IMR-90 (cell line): ENCODE results near the gene FAM24A. TPM values are rescaled to one million over a fixed set of nuclear protein-coding genes. Genes with fewer than 3 reads are reported as not detected.

Experiments
- ATAC-seq: fragments of 200-7000 bp; cut with Tn5 transposase; 2 replicates; pipeline ENCODE4 v1.9.1; 2020; ENCODE audit warnings: low read depth, mild to moderate bottlenecking, moderate library complexity
- BruUV-seq: library from RNA; stranded (reverse); fragments of 400-500 nt; replicated peaks from 2 replicates; lab custom pipeline; 2021; lab: Mats Ljungman, UMichigan
- CTCF ChIA-PET: fragments of 300-600 bp; formaldehyde crosslinking; extraction: SDS; loops from one replicate; lab custom pipeline; 2021; ENCODE audit warnings: antibody characterized with exemption; lab: Yijun Ruan, JAX
- POLR2A ChIA-PET: fragments of 300-600 bp; sonication (Branson Sonifier 250); formaldehyde crosslinking; loops from one replicate; lab custom pipeline; 2022; ENCODE audit warnings: antibody characterized with exemption; ENCODE audit not compliant: unreplicated experiment; lab: Charles Lee
- DNase-seq: peaks from one replicate; pipeline ENCODE4 v3.0.0; 2013
- H2AFZ ChIP-seq: replicated peaks from 2 replicates; pipeline ENCODE3; 2013; ENCODE audit warnings: low read length, mild to moderate bottlenecking; ENCODE audit not compliant: poor library complexity
- H2AK5ac ChIP-seq: 2 replicates; pipeline ENCODE4 v1.6.1; 2013; ENCODE audit warnings: low read depth, low read length, inconsistent platforms
- H2AK9ac ChIP-seq: replicated peaks from 2 replicates; pipeline ENCODE3; 2013; ENCODE audit warnings: mild to moderate bottlenecking, low read depth, low read length, moderate library complexity; ENCODE audit not compliant: poor library complexity
- H2BK120ac ChIP-seq: 2 replicates; pipeline ENCODE4 v1.6.1; 2013; ENCODE audit warnings: low read depth, low read length, inconsistent platforms
- H2BK15ac ChIP-seq: 3 replicates; pipeline ENCODE4 v1.6.1; 2013; ENCODE audit warnings: low read depth, low read length, inconsistent platforms
- H2BK20ac ChIP-seq: 2 replicates; pipeline ENCODE4 v1.6.1; 2013; ENCODE audit warnings: low read depth, mild to moderate bottlenecking, inconsistent platforms, low read length, moderate library complexity
- H2BK5ac ChIP-seq: 2 replicates; pipeline ENCODE4 v1.6.1; 2013; ENCODE audit warnings: mild to moderate bottlenecking, low read depth, low read length, inconsistent platforms; ENCODE audit not compliant: poor library complexity, severe bottlenecking
- H3K14ac ChIP-seq: replicated peaks from 2 replicates; pipeline ENCODE4 v1.6.1; 2013; ENCODE audit warnings: low read depth, low read length, inconsistent platforms
- H3K18ac ChIP-seq: 2 replicates; pipeline ENCODE4 v1.6.1; 2013; ENCODE audit warnings: low read depth, low read length, control low read depth
- H3K23ac ChIP-seq: 2 replicates; pipeline ENCODE4 v1.6.1; 2013; ENCODE audit warnings: low read depth, low read length, inconsistent platforms
- H3K27ac ChIP-seq: 2 replicates; pipeline ENCODE4 v1.5.1; 2013; ENCODE audit warnings: mild to moderate bottlenecking, control low read depth, low read length; ENCODE audit not compliant: insufficient read depth
- H3K27me3 ChIP-seq: 2 replicates; pipeline ENCODE4 v1.6.1; 2013; ENCODE audit warnings: low read length; ENCODE audit not compliant: control insufficient read depth, insufficient read depth
- H3K36me3 ChIP-seq: 2 replicates; pipeline ENCODE4 v1.6.1; 2013; ENCODE audit warnings: low read length, mixed read lengths; ENCODE audit not compliant: control insufficient read depth, insufficient read depth
- H3K4ac ChIP-seq: 2 replicates; pipeline ENCODE4 v1.6.1; 2013; ENCODE audit warnings: low read depth, low read length, inconsistent platforms
- H3K4me1 ChIP-seq: 2 replicates; pipeline ENCODE4 v1.6.1; 2013; ENCODE audit warnings: low read length, mixed read lengths; ENCODE audit not compliant: control insufficient read depth, insufficient read depth
- H3K4me2 ChIP-seq: 2 replicates; pipeline ENCODE4 v1.6.1; 2013; ENCODE audit warnings: low read depth, mild to moderate bottlenecking, control low read depth, low read length, moderate library complexity
- H3K4me3 ChIP-seq: 2 replicates; pipeline ENCODE4 v1.5.1; 2013; ENCODE audit warnings: low read depth, mild to moderate bottlenecking, control low read depth, low read length, moderate library complexity; ENCODE audit not compliant: insufficient read depth
- H3K56ac ChIP-seq: 2 replicates; pipeline ENCODE4 v1.6.1; 2013; ENCODE audit warnings: low read length, inconsistent platforms; ENCODE audit not compliant: insufficient read depth; ENCODE audit errors: extremely low read depth
- H3K79me1 ChIP-seq, 2 experiments: 2 replicates each; pipeline ENCODE4 v1.6.1; 2013; ENCODE audit warnings: low read length in 2 of 2, inconsistent platforms in 1 of 2, low read depth in 1 of 2
- H3K9ac ChIP-seq: 2 replicates; pipeline ENCODE4 v1.6.1; 2013; ENCODE audit warnings: low read depth, low read length, control low read depth
- H3K9me1 ChIP-seq: 2 replicates; pipeline ENCODE4 v1.6.1; 2013; ENCODE audit warnings: low read length, inconsistent platforms; ENCODE audit not compliant: insufficient read depth
- H3K9me3 ChIP-seq: 2 replicates; pipeline ENCODE4 v1.6.1; 2013; ENCODE audit warnings: low read length; ENCODE audit not compliant: control insufficient read depth, insufficient read depth
- H4K20me1 ChIP-seq: 2 replicates; pipeline ENCODE4 v1.6.1; 2013; ENCODE audit warnings: low read length, inconsistent platforms; ENCODE audit not compliant: insufficient read depth
- H4K5ac ChIP-seq: 2 replicates; pipeline ENCODE4 v1.6.1; 2013; ENCODE audit warnings: mild to moderate bottlenecking, low read depth, low read length, control low read depth
- H4K8ac ChIP-seq, 2 experiments: 2 replicates each; pipeline ENCODE4 v1.6.1; 2013; ENCODE audit warnings: low read depth in 2 of 2, low read length in 2 of 2, control low read depth in 1 of 2, inconsistent platforms in 1 of 2
- H4K91ac ChIP-seq: 2 replicates; pipeline ENCODE4 v1.6.1; 2013; ENCODE audit warnings: low read depth, low read length, inconsistent platforms; ENCODE audit not compliant: insufficient read depth
- FOS ChIP-seq: fragments of 150-350 bp; IDR thresholded peaks from 2 replicates; pipeline ENCODE4 v1.6.1; 2016; ENCODE audit warnings: low read depth, low read length
- MXI1 ChIP-seq: IDR thresholded peaks from 2 replicates; pipeline ENCODE4 v1.6.1; 2012; ENCODE audit warnings: low read depth, mild to moderate bottlenecking, low read length, moderate library complexity, borderline replicate concordance
- RAD21 ChIP-seq: IDR thresholded peaks from 2 replicates; pipeline ENCODE4 v1.6.1; 2012; ENCODE audit warnings: low read length, improper control_type of control experiment
- WGBS, 2 experiments: methylation state at CpG; one replicate each; pipeline versions ENCODE4 v1.1.5 to v1.1.7; 2013; ENCODE audit warnings: missing lambda C conversion rate in 2 of 2; ENCODE audit not compliant: insufficient read length in 1 of 2; ENCODE audit errors: extremely low coverage in 2 of 2; 5-methylcytosine and 5-hydroxymethylcytosine counted together
- dilution Hi-C: fragments of 300-500 bp; cut with HindIII; formaldehyde crosslinking; loops from one replicate; pipeline ENCODE4 v1.14.3; 2018; ENCODE audit warnings: low sequenced_read_pairs; ENCODE audit not compliant: unreplicated experiment
- in situ Hi-C: fragments of 300-500 bp; cut with MboI; formaldehyde crosslinking; loops from 3 replicates; pipeline ENCODE4 v1.14.3; 2019; ENCODE audit warnings: low sequenced_read_pairs, inconsistent platforms, mixed read lengths
- intact Hi-C: fragments of 100-400 bp; cut with micrococcal nuclease; formaldehyde crosslinking; loops from 2 replicates; pipeline ENCODE4 v1.10.0; 2022
- polyA plus RNA-seq, 3 experiments: library from polyadenylated mRNA; depleted of rRNA; stranded (reverse); fragments of >200 nt; gene quantifications; 2 replicates each; pipeline ENCODE4 v1.2.3, GENCODE V29; 2012; ENCODE audit warnings: low replicate concordance in 1 of 3
- total RNA-seq: library from RNA; depleted of rRNA; stranded (reverse); fragments of >200 nt; gene quantifications from 2 replicates; pipeline ENCODE4 v1.2.3, GENCODE V29; 2012

Gene FAM24A
- total and polyA plus RNA-seq, 2 of the 4 experiments (the other 2 are of a cell fraction): not detected

DNA sequence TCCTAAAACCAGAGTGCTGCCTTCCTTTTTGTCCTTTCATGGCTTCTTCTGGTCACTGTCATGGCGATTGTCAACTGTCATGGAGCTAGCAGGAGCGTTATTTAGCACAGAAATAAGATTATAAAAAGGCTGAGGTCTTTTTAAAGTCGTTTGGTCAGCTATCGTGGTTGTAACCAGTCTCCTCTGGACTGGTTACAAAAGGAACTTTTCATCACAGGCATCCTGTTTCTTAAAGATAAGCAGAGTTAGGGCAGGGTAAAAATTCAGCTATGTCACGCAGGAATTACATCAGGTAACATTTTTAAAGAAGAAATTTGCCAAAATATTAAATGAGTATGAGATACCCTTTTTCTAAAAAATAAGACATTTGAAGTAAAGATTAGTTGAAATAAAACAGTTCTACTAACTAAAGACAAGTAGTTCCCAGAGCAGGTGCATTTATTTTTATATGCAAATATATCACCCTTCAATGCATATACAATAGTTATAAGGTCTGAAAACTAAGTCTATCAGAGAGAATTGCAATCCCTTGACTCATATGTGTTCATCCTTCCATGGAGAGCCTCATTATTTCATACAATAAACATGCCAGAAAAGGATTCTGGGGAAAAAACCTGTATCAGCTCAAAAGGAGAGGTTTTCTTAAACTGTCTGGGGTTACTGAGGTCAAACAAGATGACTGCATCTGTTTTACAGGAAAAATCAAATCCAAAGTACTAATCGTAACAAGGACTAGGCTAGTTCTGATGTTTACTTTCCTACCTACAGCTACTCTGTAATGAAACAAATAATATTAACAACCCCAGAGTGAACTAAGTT is 20.9 kb downstream of the FAM24A start (continued):
- TF ChIP-seq MXI1 (no peak), FOS (no peak)

DNA sequence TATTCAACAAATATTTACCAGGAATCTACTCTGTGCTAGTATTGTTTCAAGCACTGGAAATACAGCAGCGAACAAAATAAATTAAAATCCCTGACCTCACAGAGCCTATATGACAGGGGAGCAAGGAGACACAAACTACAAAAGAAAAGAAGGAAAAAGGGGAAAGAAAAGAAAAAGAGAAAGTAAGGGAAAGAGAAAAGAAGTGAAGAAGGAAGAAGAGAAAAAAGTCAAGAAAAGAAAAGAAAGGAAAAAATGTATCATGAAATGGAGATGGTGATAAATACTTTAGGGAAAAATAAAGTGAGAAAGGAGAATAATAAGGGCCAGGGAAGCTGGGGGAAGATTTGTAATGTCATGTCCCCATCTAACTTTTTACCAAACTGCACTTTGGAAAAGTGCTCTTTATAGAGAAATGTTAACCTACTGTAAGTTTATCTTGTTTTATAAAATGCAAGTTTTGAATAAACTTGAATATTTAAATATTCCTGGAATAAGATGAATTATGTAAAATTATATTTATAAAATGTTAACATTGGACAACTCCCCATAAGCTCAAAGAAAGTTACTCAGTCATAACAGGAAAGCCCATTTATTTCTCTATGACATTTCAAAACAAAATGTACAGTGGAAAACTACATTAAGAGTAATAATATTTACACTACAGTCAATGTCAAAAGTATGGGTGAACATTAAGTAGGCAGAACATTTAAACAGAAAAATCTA is 28.9 kb downstream of the FAM24A start:
- H3K27ac ChIP-seq: no peak overlapping the region
- DNase-seq: no peak
- H3K4me3 ChIP-seq: no peak overlapping the region
- peaks cover 4% of the 10 kb centered on the region for H3K4me1 ChIP-seq
- no peak overlapping the region for H3K9ac ChIP-seq
- H3K9me1 ChIP-seq: no peaks in the 10 kb centered on the region
- BruUV-seq: no TSS peak
- H3K36me3 ChIP-seq: peaks cover 9% of the 10 kb centered on the region
- no peak overlapping the region; the same call in 1 of the 2 replicates for H3K4ac ChIP-seq
- no peak; the same call in 1 of the 2 replicates for ATAC-seq
- no peak overlapping the region for H3K56ac ChIP-seq
- in situ Hi-C loops (no loop called here), intact Hi-C loops (loop anchor here (5.0 kb wide), 1 partner anchor 77 kb away; no protein-coding TSS in a partner anchor), dilution Hi-C loops (no loop called here)
- no peak overlapping the region for H2AK5ac ChIP-seq
- peaks cover 11 to 15% of the 10 kb centered on the region in 2 experiments; a peak in 3 of 4 replicates for H3K79me1 ChIP-seq
- H4K20me1 ChIP-seq: no peaks in the 10 kb centered on the region
- no peak overlapping the region for H2BK120ac ChIP-seq
- ChIA-PET POLR2A (no interaction called here), CTCF (interaction anchor here (0.5 to 1.2 kb wide), 2 partner anchors 8 to 70 kb away, joined by 3 read pairs; no protein-coding TSS in a partner anchor)
- H3K18ac ChIP-seq: peak overlapping the region; percentile 25; the same call in 1 of the 2 replicates
- H2BK20ac ChIP-seq: no peak overlapping the region
- H4K91ac ChIP-seq: no peak overlapping the region
- peak overlapping the region; percentile 94 for H2BK5ac ChIP-seq
- WGBS, 2 experiments: no CpG with 5 or more reads among the region's 1 CpG
- no peak for TF ChIP-seq RAD21
- no peak overlapping the region for H2AK9ac ChIP-seq
- H4K5ac ChIP-seq: no peak overlapping the region; the same call in 1 of the 2 replicates
- no peaks in the 10 kb centered on the region for H3K27me3 ChIP-seq
- H3K23ac ChIP-seq: no peak overlapping the region
- no peak overlapping the region for H3K4me2 ChIP-seq
- H3K9me3 ChIP-seq: no peaks in the 10 kb centered on the region
- H4K8ac ChIP-seq: no peak overlapping the region; a peak in 1 of 4 replicates
- no peak overlapping the region for H3K14ac ChIP-seq
- H2BK15ac ChIP-seq: no peak overlapping the region
- H2AFZ ChIP-seq: no peak overlapping the region
